ENCODE results near the gene DENND1A. TPM values are rescaled to one million over a fixed set of nuclear protein-coding genes. Genes with fewer than 3 reads are reported as not detected.

The DENND1A gene
- total and polyA plus RNA-seq, 2 of the 13 experiments (the other 11 are each of a cell fraction or from before 2014, with no cell fraction given), result 14.8 to 30.1 TPM

GRCh38 chr9:123933440-123934212, 3.7 kb upstream of the DENND1A start:
- no peak for FAIRE-seq
- ChIA-PET CTCF (ENCODE audit: low intra/inter-chr PET ratio, low total read pairs) (no interaction called here), POLR2A (no interaction called here)
- peaks cover 8% of the 10 kb centered on the region for H3K79me2 ChIP-seq (ENCODE audit: insufficient read depth, low read length)
- H4K20me1 ChIP-seq (ENCODE audit: insufficient read depth, low read length), result no peaks in the 10 kb centered on the region
- peaks cover 5% of the 10 kb centered on the region; the same call in 1 of the 2 replicates for H3K9me3 ChIP-seq (ENCODE audit: low read length)
- H3K27me3 ChIP-seq (ENCODE audit: control insufficient read depth in 1 of 2, insufficient read depth in 2 of 2, low read length in 2 of 2), result no peaks in the 10 kb centered on the region
- peak overlapping the region; percentile 69 for H3K4me2 ChIP-seq (ENCODE audit: low read depth, low read length)
- WGBS (ENCODE audit: low lambda C conversion rate), result 3% methylated on average over 5 of the region's 5 CpGs
- intact Hi-C loops (cut with micrococcal nuclease; ENCODE audit: unreplicated experiment), result no loop called here
- DNase-seq (ENCODE audit: low spot score), result peak; percentile 64
- peak overlapping the region; percentile 20; the same call in 1 of the 2 replicates for H3K9ac ChIP-seq (ENCODE audit: insufficient read depth, low read depth, low read length)
- no TSS peak for BruUV-seq (replicated peaks)
- no peak overlapping the region for H2AFZ ChIP-seq (ENCODE audit: low read length)
- no peaks in the 10 kb centered on the region for H3K36me3 ChIP-seq (replicated peaks in 1 of 2; ENCODE audit: control insufficient read depth in 1 of 2, insufficient read depth in 2 of 2, low read length in 2 of 2)
- peak overlapping the region in 2 of 3 experiments; percentile 17 to 42; a peak in 2 of 6 replicates for H3K4me3 ChIP-seq (replicated peaks in 1 of 3; ENCODE audit: insufficient read depth in 1 of 3, low read depth in 2 of 3, low read length in 3 of 3)
- in situ Hi-C loops (cut with HindIII; ENCODE audit: extremely low pct_ligation_motif_present, low pct_unique_long_range_greater_than_20kb), result no loop called here
- ATAC-seq, result peak; percentile 22
- H3K27ac ChIP-seq (ENCODE audit: extremely low read length, insufficient read depth, low read length), result peak overlapping the region; percentile 50
- peaks cover 51% of the 10 kb centered on the region for H3K4me1 ChIP-seq (ENCODE audit: insufficient read depth, low read length)
- TF ChIP-seq ZNF792 (CRISPR knock-in tag; IDR thresholded peaks at IDR 0.05) (0 out of 2 replicates have a peak, but pooled peaks have one; percentile 15), FOXA1 (IDR thresholded peaks at IDR 0.05) (no peak), FOXA1 (CRISPR knock-in tag; IDR thresholded peaks at IDR 0.05) (0 out of 2 replicates have a peak, but pooled peaks have one; percentile 25), ZBTB21 (CRISPR knock-in tag; IDR thresholded peaks at IDR 0.05) (peak; percentile 39; the same call in 1 of the 2 replicates), FOSL2 (CRISPR knock-in tag; IDR thresholded peaks at IDR 0.05) (peak; percentile 68), FIP1L1 (IDR thresholded peaks at IDR 0.05; ENCODE audit: borderline replicate concordance, insufficient read depth, low read depth, low read length) (no peak), ZUFSP (CRISPR knock-in tag; IDR thresholded peaks at IDR 0.05; ENCODE audit: borderline replicate concordance) (no peak), ATF1 (CRISPR knock-in tag; IDR thresholded peaks at IDR 0.05) (peak; percentile 43; the same call in 1 of the 2 replicates), THAP11 (CRISPR knock-in tag; IDR thresholded peaks at IDR 0.05) (peak; percentile 46; the same call in 1 of the 2 replicates), SAP130 (CRISPR knock-in tag; IDR thresholded peaks at IDR 0.05; ENCODE audit: low read depth) (peak; percentile 49), BCL6 (CRISPR knock-in tag; IDR thresholded peaks at IDR 0.05) (peak; percentile 74), ZNF615 (CRISPR knock-in tag; IDR thresholded peaks at IDR 0.05; ENCODE audit: borderline replicate concordance) (no peak), ZNF747 (CRISPR knock-in tag; IDR thresholded peaks at IDR 0.05; ENCODE audit: borderline replicate concordance) (no peak), SOX13 (IDR thresholded peaks at IDR 0.05) (no peak), SOX13 (CRISPR knock-in tag; conservative IDR thresholded peaks at IDR 0.05 in 1 of 2, IDR thresholded peaks at IDR 0.05 in 1 of 2) (peak in 1 of 2 experiments; percentile 38; a peak in 1 of 4 replicates), GATAD2A (CRISPR knock-in tag; IDR thresholded peaks at IDR 0.05) (peak; percentile 31; the same call in 1 of the 2 replicates), NONO (IDR thresholded peaks at IDR 0.05) (no peak), NONO (CRISPR knock-in tag; conservative IDR thresholded peaks at IDR 0.05) (no peak), PAXIP1 (CRISPR knock-in tag; conservative IDR thresholded peaks at IDR 0.05) (peak; percentile 11; the same call in 1 of the 2 replicates), YEATS2 (CRISPR knock-in tag; IDR thresholded peaks at IDR 0.05; ENCODE audit: borderline replicate concordance) (peak; percentile 41; the same call in 1 of the 2 replicates), CCAR2 (optimal IDR thresholded peaks at IDR 0.05; ENCODE audit: low read depth, low read length) (no peak)
